ENCODE data around the gene SPI1. TPM values are rescaled to one million over a fixed set of nuclear protein-coding genes. Genes with fewer than 3 reads are reported as not detected.
A peak's percentile ranks its signal among the peaks of the same experiment; 100 is the strongest.

The SPI1 gene
- total and polyA plus RNA-seq, 9 donors, result 3.6 to 8.2 (median 5.9) TPM

DNA sequence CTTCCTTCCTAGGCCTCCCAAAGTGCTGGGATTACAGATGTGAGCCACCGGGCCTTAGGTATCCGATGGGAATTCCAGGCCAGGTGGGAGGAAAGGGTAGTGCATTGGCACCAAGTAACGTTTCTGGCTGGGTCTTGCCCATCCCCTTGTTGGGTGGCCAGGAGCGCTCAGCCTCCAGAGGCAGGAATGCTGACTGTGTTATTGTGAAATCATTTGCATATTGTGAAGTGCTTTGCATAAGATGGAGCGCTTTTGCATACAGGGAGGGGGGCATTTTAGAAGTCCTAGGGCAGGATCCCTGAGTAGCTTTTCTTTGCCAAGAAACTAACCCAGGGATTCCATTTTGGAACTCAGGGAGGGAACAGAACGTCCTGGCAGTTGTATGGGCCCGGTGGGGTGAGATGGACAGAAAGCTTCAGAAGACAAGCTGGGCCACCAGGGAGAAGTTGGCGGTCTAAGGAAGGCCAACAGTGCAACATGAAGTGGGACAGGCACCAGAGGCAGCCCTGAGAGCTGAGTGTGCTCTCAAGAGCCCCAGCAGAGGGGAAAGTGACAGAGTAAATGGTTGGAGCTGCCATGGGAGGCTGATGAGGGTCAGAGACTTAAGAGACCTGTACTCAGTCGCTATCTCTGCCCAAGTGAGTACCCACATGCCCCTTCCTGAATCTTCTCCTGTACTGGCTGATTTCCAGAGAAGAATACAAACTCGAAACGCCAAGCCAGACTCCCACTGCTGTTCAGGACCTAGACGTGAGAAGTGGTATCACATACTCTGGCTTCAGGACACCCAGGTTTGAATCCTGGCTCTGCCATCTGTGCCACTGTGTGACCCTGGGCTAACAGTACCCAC is 28.8 kb upstream of the SPI1 start:
- Histone ChIP-seq H3K27me3 (ENCODE audit: control insufficient read depth, insufficient read depth, low read length) (no peaks in the 10 kb centered on the region), H3K27ac (ENCODE audit: low read length) (peak overlapping the region; percentile 97), H3K4me3 (ENCODE audit: low read length) (peak overlapping the region; percentile 60), H3K9me3 (replicated peaks; ENCODE audit: control insufficient read depth, low read depth, low read length) (no peaks in the 10 kb centered on the region), H3K36me3 (ENCODE audit: control insufficient read depth, insufficient read depth, low read length) (peaks cover 19% of the 10 kb centered on the region), H3K4me1 (ENCODE audit: control insufficient read depth, insufficient read depth, low read length) (peaks cover 38% of the 10 kb centered on the region)
- 55% methylated on average over 12 of the region's 12 CpGs for WGBS (ENCODE audit: insufficient coverage)
- peak; percentile 35 for DNase-seq

DNA sequence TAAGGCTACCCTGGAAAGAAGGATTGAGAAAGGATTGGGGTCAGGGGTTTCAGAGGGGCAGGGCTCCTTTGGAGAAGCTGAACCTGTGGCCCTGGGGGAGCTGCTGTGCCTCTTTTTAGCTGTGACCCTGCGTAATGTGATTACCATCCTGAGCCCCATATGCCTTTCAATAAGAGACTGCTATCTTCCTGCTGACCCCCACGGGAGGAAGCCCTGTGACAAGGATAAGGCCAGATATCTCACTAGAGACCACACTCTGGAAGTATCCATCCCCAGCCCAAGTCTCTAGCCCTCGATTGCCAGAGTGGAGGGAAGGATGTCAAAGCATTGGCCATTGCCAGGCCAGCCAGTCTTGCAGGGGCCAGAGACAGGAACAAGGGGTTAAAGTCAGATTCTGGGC is 25.2 kb upstream of the SPI1 start:
- DNase-seq, result no peak
- H3K36me3 ChIP-seq (ENCODE audit: control insufficient read depth, insufficient read depth, low read length), result no peaks in the 10 kb centered on the region
- 52% methylated on average over 2 of the region's 3 CpGs for WGBS (ENCODE audit: insufficient coverage)
- no peak overlapping the region for H3K4me3 ChIP-seq (ENCODE audit: low read length)
- no peaks in the 10 kb centered on the region for H3K9me3 ChIP-seq (replicated peaks; ENCODE audit: control insufficient read depth, low read depth, low read length)
- H3K4me1 ChIP-seq (ENCODE audit: control insufficient read depth, insufficient read depth, low read length), result peaks cover 24% of the 10 kb centered on the region
- no peak overlapping the region for H3K27ac ChIP-seq (ENCODE audit: low read length)
- no peaks in the 10 kb centered on the region for H3K27me3 ChIP-seq (ENCODE audit: control insufficient read depth, insufficient read depth, low read length)

DNA sequence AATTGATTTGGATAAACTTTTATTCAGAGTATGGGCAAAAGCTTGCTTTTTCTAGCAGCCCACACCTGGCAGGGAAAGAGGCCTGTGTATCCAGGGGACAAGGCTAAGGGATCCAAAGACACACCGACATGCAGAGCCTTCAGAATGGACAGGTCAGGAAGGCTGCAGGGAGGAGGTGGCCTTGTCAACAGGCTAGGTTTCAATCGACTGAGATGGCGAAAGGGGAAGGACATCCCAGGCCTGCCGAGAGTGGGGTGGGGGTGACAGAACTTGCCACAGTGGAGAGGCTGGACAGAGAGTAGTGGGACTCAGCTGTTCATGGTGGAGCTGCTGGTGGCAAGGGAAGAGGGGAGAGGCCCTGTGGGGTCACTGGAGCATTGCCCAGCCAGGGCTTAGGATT is 24.8 kb upstream of the SPI1 start:
- peaks cover 24% of the 10 kb centered on the region for H3K4me1 ChIP-seq (ENCODE audit: control insufficient read depth, insufficient read depth, low read length)
- no peak for DNase-seq
- WGBS (ENCODE audit: insufficient coverage), result 57% methylated on average over 4 of the region's 4 CpGs

DNA sequence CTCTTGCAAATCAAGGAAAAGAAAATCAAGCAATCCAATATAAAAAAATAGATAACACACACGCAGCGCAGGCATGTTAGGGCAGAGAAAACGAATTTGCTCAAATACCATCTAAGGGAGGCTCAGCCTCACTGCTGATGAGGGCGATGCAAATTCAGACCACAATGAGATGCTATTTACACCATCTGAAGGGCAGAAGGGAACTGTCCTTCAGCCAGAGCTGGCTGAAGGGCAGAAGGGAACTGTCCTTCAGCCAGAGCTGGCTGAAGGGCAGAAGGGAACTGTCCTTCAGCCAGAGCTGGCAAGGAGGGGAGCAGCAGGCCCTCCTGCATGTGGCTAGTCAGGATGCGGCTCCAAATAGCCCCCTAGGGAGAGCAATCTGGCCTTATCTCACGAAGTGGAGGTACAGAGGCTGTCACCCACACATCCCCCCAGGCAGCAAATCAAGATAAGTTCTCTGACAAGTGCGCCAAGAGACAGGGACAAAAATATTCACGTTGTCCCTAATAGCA is 22.5 kb upstream of the SPI1 start:
- no peaks in the 10 kb centered on the region for H3K9me3 ChIP-seq (replicated peaks; ENCODE audit: control insufficient read depth, low read depth, low read length)
- H3K4me3 ChIP-seq (ENCODE audit: low read length), result no peak overlapping the region
- no peaks in the 10 kb centered on the region for H3K27me3 ChIP-seq (ENCODE audit: control insufficient read depth, insufficient read depth, low read length)
- DNase-seq, result no peak
- H3K27ac ChIP-seq (ENCODE audit: low read length), result peak overlapping the region; percentile 77
- H3K4me1 ChIP-seq (ENCODE audit: control insufficient read depth, insufficient read depth, low read length), result peaks cover 15% of the 10 kb centered on the region
- 24% methylated on average over 3 of the region's 8 CpGs for WGBS (ENCODE audit: insufficient coverage)
- H3K36me3 ChIP-seq (ENCODE audit: control insufficient read depth, insufficient read depth, low read length), result no peaks in the 10 kb centered on the region

More for the DNA sequence above, 24.8 kb upstream of the SPI1 start:
- Histone ChIP-seq H3K4me3 (ENCODE audit: low read length) (no peak overlapping the region), H3K27ac (ENCODE audit: low read length) (no peak overlapping the region), H3K27me3 (ENCODE audit: control insufficient read depth, insufficient read depth, low read length) (no peaks in the 10 kb centered on the region), H3K36me3 (ENCODE audit: control insufficient read depth, insufficient read depth, low read length) (no peaks in the 10 kb centered on the region), H3K9me3 (replicated peaks; ENCODE audit: control insufficient read depth, low read depth, low read length) (no peaks in the 10 kb centered on the region)

DNA sequence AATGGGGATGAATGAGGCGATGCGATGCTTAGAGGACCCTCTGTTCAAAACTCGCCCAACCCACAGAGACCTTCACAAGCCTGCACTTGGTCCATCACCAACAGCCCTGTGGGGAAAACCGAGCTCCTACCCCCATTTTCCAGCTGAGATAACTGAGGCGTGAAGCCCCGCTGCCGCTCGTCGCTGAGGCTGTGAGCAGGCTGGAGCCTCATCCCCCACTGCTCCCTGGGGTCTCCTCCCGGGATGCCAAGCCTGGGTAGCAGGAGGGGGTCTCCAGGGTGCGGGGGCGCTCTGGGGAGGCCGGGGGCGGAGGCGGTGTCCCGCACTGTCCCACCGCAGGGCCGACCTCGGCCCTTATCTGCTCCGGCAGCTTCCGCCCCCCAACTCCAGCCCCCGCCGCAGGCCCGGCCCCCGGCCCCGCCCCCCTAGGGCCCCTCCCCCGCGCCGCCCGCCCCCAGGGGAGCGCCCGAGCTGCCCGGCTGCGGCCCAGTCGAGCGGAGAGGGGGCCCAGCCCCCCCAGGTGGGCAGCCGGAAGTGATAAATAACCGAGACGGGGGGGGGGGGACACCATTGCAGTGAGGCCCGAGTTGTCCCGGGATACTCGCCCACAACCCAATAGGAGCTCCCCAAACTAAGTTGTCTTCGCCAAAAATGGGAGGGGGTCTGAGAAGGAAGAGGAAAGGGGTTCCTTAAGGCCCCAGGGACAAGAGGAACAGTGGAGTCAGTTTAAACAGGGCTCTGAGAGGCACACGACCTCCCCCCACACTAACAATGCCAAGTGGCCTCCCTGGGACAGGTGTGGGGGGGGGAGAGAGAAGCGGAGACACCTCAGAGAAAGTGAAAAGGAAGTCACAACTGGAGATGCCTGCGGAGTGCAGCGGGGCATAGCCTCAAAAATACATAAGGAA is 21.8 kb upstream of the SPI1 start:
- H3K27ac ChIP-seq (ENCODE audit: low read length), result peak overlapping the region; percentile 77
- peaks cover 22% of the 10 kb centered on the region for H3K4me1 ChIP-seq (ENCODE audit: control insufficient read depth, insufficient read depth, low read length)
- DNase-seq, result no peak

DNA sequence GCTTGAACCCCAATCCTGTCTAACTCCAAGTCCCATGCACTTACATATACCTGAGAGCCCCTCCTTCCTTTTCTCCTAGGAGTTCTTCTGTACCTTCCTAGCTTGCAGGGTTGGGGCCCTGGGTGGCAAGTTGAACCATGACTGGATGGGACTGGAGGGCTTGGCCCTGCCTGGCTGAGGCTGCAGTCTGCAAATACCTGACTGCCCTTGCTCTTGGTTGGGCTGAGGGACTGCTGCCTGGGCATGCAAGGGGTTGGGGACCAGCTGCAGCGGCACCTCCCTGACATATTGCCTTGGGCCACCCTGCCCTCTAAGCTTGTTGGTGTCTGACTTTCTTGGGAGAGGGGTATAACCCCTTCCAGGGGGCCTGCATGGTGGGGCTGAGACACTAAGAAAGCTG is 20.2 kb upstream of the SPI1 start:
- H3K27me3 ChIP-seq (ENCODE audit: control insufficient read depth, insufficient read depth, low read length), result no peaks in the 10 kb centered on the region
- no peak for DNase-seq
- 100% methylated on average over 1 of the region's 1 CpG for WGBS (ENCODE audit: insufficient coverage)
- no peak overlapping the region for H3K27ac ChIP-seq (ENCODE audit: low read length)
- no peaks in the 10 kb centered on the region for H3K9me3 ChIP-seq (replicated peaks; ENCODE audit: control insufficient read depth, low read depth, low read length)
- peaks cover 37% of the 10 kb centered on the region for H3K4me1 ChIP-seq (ENCODE audit: control insufficient read depth, insufficient read depth, low read length)
- no peak overlapping the region for H3K4me3 ChIP-seq (ENCODE audit: low read length)
- H3K36me3 ChIP-seq (ENCODE audit: control insufficient read depth, insufficient read depth, low read length), result no peaks in the 10 kb centered on the region

More for the DNA sequence above, 21.8 kb upstream of the SPI1 start:
- H3K9me3 ChIP-seq (replicated peaks; ENCODE audit: control insufficient read depth, low read depth, low read length), result no peaks in the 10 kb centered on the region
- H3K36me3 ChIP-seq (ENCODE audit: control insufficient read depth, insufficient read depth, low read length), result no peaks in the 10 kb centered on the region
- peak overlapping the region; percentile 52 for H3K4me3 ChIP-seq (ENCODE audit: low read length)
- 27% methylated on average over 6 of the region's 47 CpGs for whole genome bisulfite sequencing (ENCODE audit: insufficient coverage)
- no peaks in the 10 kb centered on the region for H3K27me3 ChIP-seq (ENCODE audit: control insufficient read depth, insufficient read depth, low read length)

DNA sequence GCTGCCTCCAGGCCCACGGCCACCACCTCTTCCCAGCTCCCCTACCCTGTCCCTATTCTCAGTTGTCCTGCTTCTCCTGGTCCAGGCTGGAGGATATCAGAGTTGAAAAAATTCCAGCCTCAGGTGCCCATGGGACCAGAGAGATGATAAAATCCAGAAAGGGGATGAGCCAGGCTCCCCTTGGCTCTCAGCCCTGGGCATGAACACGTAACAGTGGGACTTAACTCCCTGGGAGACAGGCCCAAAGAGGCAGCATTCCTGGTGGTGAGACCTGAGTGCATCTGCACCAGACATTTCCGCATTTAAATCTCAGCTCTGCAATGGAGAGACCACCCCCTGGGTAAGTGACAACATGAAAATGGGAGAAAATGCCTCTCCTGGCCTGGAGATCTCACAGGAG is 19.7 kb upstream of the SPI1 start:
- Histone ChIP-seq H3K27me3 (ENCODE audit: control insufficient read depth, insufficient read depth, low read length) (no peaks in the 10 kb centered on the region), H3K36me3 (ENCODE audit: control insufficient read depth, insufficient read depth, low read length) (no peaks in the 10 kb centered on the region), H3K4me3 (ENCODE audit: low read length) (no peak overlapping the region), H3K4me1 (ENCODE audit: control insufficient read depth, insufficient read depth, low read length) (peaks cover 42% of the 10 kb centered on the region), H3K27ac (ENCODE audit: low read length) (no peak overlapping the region), H3K9me3 (replicated peaks; ENCODE audit: control insufficient read depth, low read depth, low read length) (no peaks in the 10 kb centered on the region)
- peak; percentile 2 for DNase-seq
- WGBS (ENCODE audit: insufficient coverage), result no CpG with 5 or more reads among the region's 3 CpGs

DNA sequence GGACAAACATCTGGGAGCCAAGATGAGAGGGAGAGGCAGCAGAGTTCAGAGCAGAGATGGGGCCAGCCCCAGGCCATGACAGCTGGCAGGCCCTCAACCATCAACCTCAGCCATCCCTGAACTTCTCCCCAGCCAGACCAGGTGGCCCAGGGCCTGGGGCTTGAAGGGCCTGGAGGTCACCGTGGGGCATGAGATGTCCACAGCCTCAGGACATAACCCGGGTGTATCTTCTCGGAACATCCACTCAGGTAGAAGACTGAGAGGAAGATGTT is 17.6 kb upstream of the SPI1 start:
- no peak overlapping the region for H3K4me3 ChIP-seq (ENCODE audit: low read length)
- peaks cover 57% of the 10 kb centered on the region for H3K4me1 ChIP-seq (ENCODE audit: control insufficient read depth, insufficient read depth, low read length)
- no peaks in the 10 kb centered on the region for H3K36me3 ChIP-seq (ENCODE audit: control insufficient read depth, insufficient read depth, low read length)
- DNase-seq, result peak; percentile 2
- H3K27me3 ChIP-seq (ENCODE audit: control insufficient read depth, insufficient read depth, low read length), result no peaks in the 10 kb centered on the region
- H3K9me3 ChIP-seq (replicated peaks; ENCODE audit: control insufficient read depth, low read depth, low read length), result no peaks in the 10 kb centered on the region
- H3K27ac ChIP-seq (ENCODE audit: low read length), result no peak overlapping the region
- no CpG with 5 or more reads among the region's 3 CpGs for WGBS (ENCODE audit: insufficient coverage)

DNA sequence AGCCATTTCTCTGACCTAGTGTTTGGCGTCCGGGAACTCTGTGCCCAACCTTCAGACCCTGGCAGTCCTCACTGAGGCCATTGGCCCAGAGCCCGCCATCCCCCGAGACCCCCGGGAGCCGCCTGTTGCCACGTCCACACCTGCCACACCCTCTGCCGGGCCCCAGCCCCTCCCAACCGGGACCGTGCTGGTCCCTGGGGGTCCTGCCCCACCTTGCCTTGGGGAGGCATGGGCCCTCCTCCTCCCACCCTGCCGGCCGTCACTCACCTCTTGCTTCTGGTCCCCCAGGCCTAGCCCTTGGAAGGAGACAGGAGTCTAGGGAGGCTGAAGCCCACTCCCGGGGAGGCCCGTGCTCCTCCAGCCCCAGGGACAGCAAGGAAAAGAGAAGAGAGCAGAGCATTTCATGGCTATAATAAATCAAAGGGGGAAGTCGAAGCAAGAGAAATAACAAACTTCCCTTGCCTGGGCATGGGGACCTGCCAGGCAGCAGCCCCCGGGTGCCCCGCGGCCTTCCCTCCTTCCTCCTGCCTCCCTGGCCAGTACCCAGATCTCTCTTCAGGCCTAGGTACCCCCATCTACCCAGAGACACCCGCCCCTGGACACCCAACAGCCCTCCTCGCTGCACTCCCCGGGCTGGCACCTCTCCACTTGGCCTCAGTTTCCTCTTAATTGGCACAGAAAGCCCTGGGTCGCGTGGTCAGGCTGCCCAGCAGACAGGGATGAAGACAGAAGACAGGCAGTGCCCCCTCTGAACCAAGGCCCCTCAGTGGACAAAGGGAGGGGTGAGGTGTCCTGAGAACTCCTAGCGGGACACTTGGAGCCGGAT is 17.1 kb upstream of the SPI1 start:
- WGBS (ENCODE audit: insufficient coverage), result 71% methylated on average over 17 of the region's 25 CpGs
- H3K27me3 ChIP-seq (ENCODE audit: control insufficient read depth, insufficient read depth, low read length), result no peaks in the 10 kb centered on the region
- no peaks in the 10 kb centered on the region for H3K9me3 ChIP-seq (replicated peaks; ENCODE audit: control insufficient read depth, low read depth, low read length)
- no peaks in the 10 kb centered on the region for H3K36me3 ChIP-seq (ENCODE audit: control insufficient read depth, insufficient read depth, low read length)
- H3K4me3 ChIP-seq (ENCODE audit: low read length), result no peak overlapping the region
- H3K27ac ChIP-seq (ENCODE audit: low read length), result peak overlapping the region; percentile 86
- DNase-seq, result peak; percentile 10
- peaks cover 52% of the 10 kb centered on the region for H3K4me1 ChIP-seq (ENCODE audit: control insufficient read depth, insufficient read depth, low read length)
